ENCODE results near the gene PLD3.

DNA sequence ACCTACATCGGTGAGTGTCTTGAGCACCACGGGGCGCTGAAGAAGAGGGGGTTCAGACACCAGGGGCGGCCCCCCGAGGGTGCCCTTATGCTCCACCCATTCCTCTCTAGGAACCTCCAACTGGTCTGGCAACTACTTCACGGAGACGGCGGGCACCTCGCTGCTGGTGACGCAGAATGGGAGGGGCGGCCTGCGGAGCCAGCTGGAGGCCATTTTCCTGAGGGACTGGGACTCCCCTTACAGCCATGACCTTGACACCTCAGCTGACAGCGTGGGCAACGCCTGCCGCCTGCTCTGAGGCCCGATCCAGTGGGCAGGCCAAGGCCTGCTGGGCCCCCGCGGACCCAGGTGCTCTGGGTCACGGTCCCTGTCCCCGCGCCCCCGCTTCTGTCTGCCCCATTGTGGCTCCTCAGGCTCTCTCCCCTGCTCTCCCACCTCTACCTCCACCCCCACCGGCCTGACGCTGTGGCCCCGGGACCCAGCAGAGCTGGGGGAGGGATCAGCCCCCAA lies 29.4 kb downstream of the PLD3 start:
- TF ChIP-seq, protein P1, sequence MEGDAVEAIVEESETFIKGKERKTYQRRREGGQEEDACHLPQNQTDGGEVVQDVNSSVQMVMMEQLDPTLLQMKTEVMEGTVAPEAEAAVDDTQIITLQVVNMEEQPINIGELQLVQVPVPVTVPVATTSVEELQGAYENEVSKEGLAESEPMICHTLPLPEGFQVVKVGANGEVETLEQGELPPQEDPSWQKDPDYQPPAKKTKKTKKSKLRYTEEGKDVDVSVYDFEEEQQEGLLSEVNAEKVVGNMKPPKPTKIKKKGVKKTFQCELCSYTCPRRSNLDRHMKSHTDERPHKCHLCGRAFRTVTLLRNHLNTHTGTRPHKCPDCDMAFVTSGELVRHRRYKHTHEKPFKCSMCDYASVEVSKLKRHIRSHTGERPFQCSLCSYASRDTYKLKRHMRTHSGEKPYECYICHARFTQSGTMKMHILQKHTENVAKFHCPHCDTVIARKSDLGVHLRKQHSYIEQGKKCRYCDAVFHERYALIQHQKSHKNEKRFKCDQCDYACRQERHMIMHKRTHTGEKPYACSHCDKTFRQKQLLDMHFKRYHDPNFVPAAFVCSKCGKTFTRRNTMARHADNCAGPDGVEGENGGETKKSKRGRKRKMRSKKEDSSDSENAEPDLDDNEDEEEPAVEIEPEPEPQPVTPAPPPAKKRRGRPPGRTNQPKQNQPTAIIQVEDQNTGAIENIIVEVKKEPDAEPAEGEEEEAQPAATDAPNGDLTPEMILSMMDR (IDR thresholded peaks at IDR 0.05): no peak
- TF ChIP-seq POLR2A (IDR thresholded peaks at IDR 0.05): no peak
